HUES64 (cell line): ENCODE results near the gene GRAMD1A.
"Not testable (repeated sequence)": the region's sequence is repeated elsewhere in the genome, so short reads cannot be mapped to it uniquely, and the experiment has no call there.

Source experiments
- H3K27ac ChIP-seq: 2 replicates; pipeline ENCODE4 v1.7.0; 2013; ENCODE audit warnings: low read depth, low read length, inconsistent platforms
- H3K27me3 ChIP-seq: 2 replicates; pipeline ENCODE4 v1.6.1; 2013; ENCODE audit warnings: mild to moderate bottlenecking, low read length; ENCODE audit not compliant: insufficient read depth
- H3K36me3 ChIP-seq: 2 replicates; pipeline ENCODE4 v1.6.1; 2013; ENCODE audit warnings: mild to moderate bottlenecking, low read length; ENCODE audit not compliant: insufficient read depth
- H3K4me1 ChIP-seq: 2 replicates; pipeline ENCODE4 v1.6.1; 2013; ENCODE audit warnings: mild to moderate bottlenecking, low read length, moderate library complexity; ENCODE audit not compliant: insufficient read depth
- H3K4me3 ChIP-seq: 2 replicates; pipeline ENCODE4 v1.5.1; 2013; ENCODE audit warnings: mild to moderate bottlenecking, low read length, moderate library complexity
- H3K9ac ChIP-seq: 2 replicates; pipeline ENCODE4 v1.6.1; 2013; ENCODE audit warnings: mild to moderate bottlenecking, low read depth, low read length
- H3K9me3 ChIP-seq: 2 replicates; pipeline ENCODE4 v1.6.1; 2013; ENCODE audit warnings: low read depth, low read length; ENCODE audit not compliant: insufficient read depth
- WGBS: fragments of 150-250, 120-280 bp; methylation state at CpG from one replicate; pipeline ENCODE4 v1.1.7; 2013; ENCODE audit warnings: missing lambda C conversion rate; 5-methylcytosine and 5-hydroxymethylcytosine counted together

Gene GRAMD1A

GRCh38 chr19:34963573-34964406 lies 36.3 kb upstream of the GRAMD1A start, which contains the start of gene ZNF792:
Gene ZNF792 (minus strand): TSS chr19:34964229. CDS start chr19:34963662, 567 bp downstream.
- Histone ChIP-seq H3K27ac (no peak within 1 kb of the TSS), H3K9me3 (peaks cover 33% of the 10 kb centered on the region), H3K9ac (peak within 1 kb of the TSS; percentile 59), H3K4me3 (peak within 1 kb of the TSS; percentile 69), H3K4me1 (no peaks in the 10 kb centered on the region), H3K27me3 (peaks cover 12% of the 10 kb centered on the region), H3K36me3 (peaks cover 15% of the 10 kb centered on the region)
- WGBS: under 1% methylated on average over 78 of the region's 78 CpGs

DNA sequence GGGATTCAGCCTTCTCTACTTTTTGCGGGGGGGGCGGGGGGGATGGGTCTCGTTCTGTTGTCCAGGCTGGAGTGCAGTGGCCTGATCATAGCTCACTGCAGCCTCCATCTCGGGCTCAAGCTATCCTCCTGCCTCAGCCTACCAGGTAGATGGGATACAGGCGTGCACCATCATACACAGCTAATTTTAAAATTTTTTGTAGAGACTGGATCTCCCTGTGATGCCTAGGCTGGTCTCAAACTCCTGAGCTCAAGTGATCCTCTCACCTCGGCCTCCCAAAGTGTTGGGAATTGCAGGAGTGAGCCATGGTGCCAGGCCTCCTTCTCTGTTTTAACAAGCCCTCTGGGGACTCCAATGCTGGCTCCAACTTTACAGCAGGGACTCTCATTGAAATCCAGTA lies 35.5 kb upstream of the GRAMD1A start:
- H3K9me3 ChIP-seq: peaks cover 29% of the 10 kb centered on the region
- H3K9ac ChIP-seq: no peak overlapping the region
- H3K36me3 ChIP-seq: peaks cover 7% of the 10 kb centered on the region; the same call in 1 of the 2 replicates
- 62% methylated on average over 6 of the region's 6 CpGs for WGBS
- no peak overlapping the region for H3K27ac ChIP-seq
- H3K4me3 ChIP-seq: peak overlapping the region; percentile 69
- peaks cover 12% of the 10 kb centered on the region for H3K27me3 ChIP-seq
- H3K4me1 ChIP-seq: no peaks in the 10 kb centered on the region

DNA sequence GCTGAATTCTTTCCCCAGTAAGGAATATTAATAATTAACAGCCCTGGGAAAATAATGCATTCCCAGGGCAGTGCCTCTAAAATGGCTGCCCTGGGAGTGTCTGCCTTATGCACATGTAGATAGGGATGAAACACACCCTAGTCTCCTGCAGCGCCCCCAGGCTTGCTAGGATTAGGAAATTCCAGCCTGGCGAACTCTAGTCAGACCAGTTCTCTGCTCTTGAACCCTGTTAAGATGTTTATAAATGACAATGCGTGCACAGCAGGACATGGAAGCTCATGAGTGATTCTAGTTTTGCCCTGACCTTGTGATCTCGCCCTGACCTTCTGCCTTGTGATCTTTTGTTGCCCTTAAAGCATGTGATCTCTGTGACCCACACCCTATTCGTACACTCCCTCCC lies 34.6 kb upstream of the GRAMD1A start:
- H3K27ac ChIP-seq, H3K9ac ChIP-seq, H3K36me3 ChIP-seq, H3K4me1 ChIP-seq, H3K4me3 ChIP-seq: not testable (repeated sequence)
- peaks cover 32% of the 10 kb centered on the region for H3K9me3 ChIP-seq
- WGBS: 74% methylated on average over 5 of the region's 5 CpGs
- peaks cover 12% of the 10 kb centered on the region for H3K27me3 ChIP-seq

DNA sequence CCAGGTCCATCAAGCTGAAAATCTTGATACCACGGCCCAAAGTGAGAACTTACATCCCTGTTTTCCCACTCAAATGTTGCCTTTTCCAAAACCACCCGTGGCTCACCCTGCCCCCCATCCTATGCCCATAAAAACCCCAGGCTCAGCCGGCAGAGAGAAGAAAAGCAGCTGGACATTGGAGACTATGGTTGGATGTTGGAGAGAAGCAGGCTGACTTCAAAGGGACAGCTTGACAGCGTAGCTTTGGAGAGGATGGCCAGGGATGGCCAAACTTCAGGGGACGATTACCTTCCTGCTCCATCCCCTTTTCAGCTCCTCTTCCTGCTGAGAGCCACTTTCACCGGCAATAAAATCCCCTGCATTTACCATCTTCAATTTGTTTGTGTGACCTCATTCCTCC lies 32.6 kb upstream of the GRAMD1A start:
- no peak overlapping the region for H3K9ac ChIP-seq
- H3K36me3 ChIP-seq: no peaks in the 10 kb centered on the region
- H3K4me3 ChIP-seq: no peak overlapping the region
- H3K27me3 ChIP-seq: peaks cover 12% of the 10 kb centered on the region
- no peaks in the 10 kb centered on the region for H3K4me1 ChIP-seq
- peaks cover 32% of the 10 kb centered on the region for H3K9me3 ChIP-seq
- WGBS: 84% methylated on average over 5 of the region's 6 CpGs
- no peak overlapping the region for H3K27ac ChIP-seq

GRCh38 chr19:34969721-34970120 lies 30.4 kb upstream of the GRAMD1A start:
- Histone ChIP-seq H3K9ac (no peak overlapping the region), H3K4me1 (peaks cover 3% of the 10 kb centered on the region; the same call in 1 of the 2 replicates), H3K4me3 (no peak overlapping the region), H3K27ac (no peak overlapping the region), H3K27me3 (peaks cover under 1% of the 10 kb centered on the region; the same call in 1 of the 2 replicates), H3K36me3 (no peaks in the 10 kb centered on the region), H3K9me3 (peaks cover 32% of the 10 kb centered on the region)
- 94% methylated on average over 6 of the region's 6 CpGs for WGBS

DNA sequence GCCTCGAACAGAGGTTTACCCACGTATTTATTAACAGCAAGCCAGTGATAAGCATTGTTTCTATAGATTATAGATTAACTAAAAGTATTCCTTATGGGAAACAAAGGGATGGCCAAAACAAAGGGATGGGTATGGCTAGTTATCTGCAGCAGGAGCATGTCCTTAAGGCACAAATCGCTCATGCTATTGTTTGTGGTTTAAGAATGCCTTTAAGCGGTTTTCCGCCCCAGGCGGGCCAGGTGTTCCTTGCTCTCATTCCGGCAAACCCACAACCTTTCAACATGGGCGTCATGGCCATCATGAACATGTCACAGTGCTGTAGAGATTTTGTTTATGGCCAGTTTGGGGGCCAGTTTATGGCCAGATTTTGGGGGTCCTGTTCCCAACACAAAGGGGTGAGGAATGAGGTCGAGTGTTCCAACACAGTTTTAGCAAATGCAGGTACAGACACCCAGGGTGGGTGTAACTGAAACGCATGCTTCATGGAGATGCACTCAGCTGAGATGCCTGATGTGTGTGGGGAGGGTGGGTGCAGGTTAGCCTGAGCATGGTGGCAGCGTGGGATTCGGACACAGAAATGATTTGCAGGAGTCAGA lies 29.8 kb upstream of the GRAMD1A start:
- peaks cover 32% of the 10 kb centered on the region for H3K9me3 ChIP-seq
- not testable (repeated sequence) for H3K9ac ChIP-seq, H3K4me1 ChIP-seq, H3K27me3 ChIP-seq, H3K27ac ChIP-seq, H3K4me3 ChIP-seq, H3K36me3 ChIP-seq
- WGBS: 92% methylated on average over 10 of the region's 12 CpGs

- Histone ChIP-seq H3K9me3 (peaks cover 25% of the 10 kb centered on the region), H3K9ac (no peak overlapping the region), H3K4me3 (no peak overlapping the region), H3K27ac (no peak overlapping the region), H3K4me1 (peaks cover 7% of the 10 kb centered on the region; the same call in 1 of the 2 replicates), H3K36me3 (no peaks in the 10 kb centered on the region), H3K27me3 (no peaks in the 10 kb centered on the region)
- WGBS: 95% methylated on average over 7 of the region's 7 CpGs
Measured at GRCh38 chr19:34972163-34972705, 27.9 kb upstream of the GRAMD1A start.

GRCh38 chr19:34974646-34975045 lies 25.5 kb upstream of the GRAMD1A start:
- no peak overlapping the region for H3K27ac ChIP-seq
- no peaks in the 10 kb centered on the region for H3K27me3 ChIP-seq
- no peak overlapping the region for H3K9ac ChIP-seq
- peaks cover 7% of the 10 kb centered on the region; the same call in 1 of the 2 replicates for H3K4me1 ChIP-seq
- H3K4me3 ChIP-seq: no peak overlapping the region
- H3K36me3 ChIP-seq: no peaks in the 10 kb centered on the region
- WGBS: 84% methylated on average over 4 of the region's 5 CpGs
- peaks cover 6% of the 10 kb centered on the region; the same call in 1 of the 2 replicates for H3K9me3 ChIP-seq

GRCh38 chr19:34975056-34975455 lies 25.1 kb upstream of the GRAMD1A start:
- Histone ChIP-seq H3K27me3 (no peaks in the 10 kb centered on the region), H3K27ac (no peak overlapping the region), H3K4me3 (no peak overlapping the region), H3K9me3 (0 out of 2 replicates have a peak, but pooled peaks cover 2% of the 10 kb centered on the region), H3K9ac (no peak overlapping the region), H3K36me3 (no peaks in the 10 kb centered on the region), H3K4me1 (peaks cover 7% of the 10 kb centered on the region; the same call in 1 of the 2 replicates)
- WGBS: 64% methylated on average over 4 of the region's 5 CpGs

- 86% methylated on average over 3 of the region's 3 CpGs for WGBS
- Histone ChIP-seq H3K27me3 (no peaks in the 10 kb centered on the region), H3K27ac (no peak overlapping the region), H3K4me1 (peaks cover 7% of the 10 kb centered on the region; the same call in 1 of the 2 replicates), H3K9me3 (no peaks in the 10 kb centered on the region), H3K36me3 (no peaks in the 10 kb centered on the region), H3K4me3 (no peak overlapping the region), H3K9ac (no peak overlapping the region)
Measured at GRCh38 chr19:34976611-34977010, 23.5 kb upstream of the GRAMD1A start.
